Chondrocyte (in vitro differentiated cells): ENCODE measurements around the gene RNF213. TPM values are rescaled to one million over a fixed set of nuclear protein-coding genes. Genes with fewer than 3 reads are reported as not detected.
"Not testable (repeated sequence)": the region's sequence is repeated elsewhere in the genome, so short reads cannot be mapped to it uniquely, and the experiment has no call there.

Source experiments
- DNase-seq: peaks from one replicate; pipeline ENCODE4 v3.0.0; 2021; ENCODE audit warnings: mixed read lengths, low spot score
- H3K27ac Mint-ChIP-seq: one replicate; pipeline ENCODE4 v1.8.0; 2021; ENCODE audit warnings: mild to moderate bottlenecking, moderate library complexity, mixed read lengths; ENCODE audit not compliant: unreplicated experiment
- H3K27me3 Mint-ChIP-seq: 2 replicates; pipeline ENCODE4 v1.8.0; 2021; ENCODE audit warnings: low read depth, mixed read lengths
- H3K36me3 Mint-ChIP-seq: 2 replicates; pipeline ENCODE4 v1.8.0; 2021; ENCODE audit warnings: low read depth, mixed read lengths
- H3K4me1 Mint-ChIP-seq: 2 replicates; pipeline ENCODE4 v1.8.0; 2021; ENCODE audit warnings: low read depth, mild to moderate bottlenecking, mixed read lengths
- H3K4me3 Mint-ChIP-seq: one replicate; pipeline ENCODE4 v1.8.0; 2021; ENCODE audit warnings: mild to moderate bottlenecking, moderate library complexity, mixed read lengths; ENCODE audit not compliant: unreplicated experiment
- H3K9me3 Mint-ChIP-seq: 2 replicates; pipeline ENCODE4 v1.8.0; 2021; ENCODE audit warnings: low read depth, mixed read lengths
- total RNA-seq: library from RNA; stranded (reverse); gene quantifications from 3 replicates; pipeline ENCODE4 v1.2.1, GENCODE V29; 2021
- TF ChIP-seq, protein P1 (sequence below): fragments of 200-600 bp; sonication (generic); IDR thresholded peaks from 2 replicates; pipeline ENCODE4 v1.5.0; 2021; ENCODE audit warnings: antibody characterized with exemption, mild to moderate bottlenecking, moderate library complexity

RNF213 gene
- total RNA-seq, 1 donor from 2014 or later: 73.2 TPM

DNA sequence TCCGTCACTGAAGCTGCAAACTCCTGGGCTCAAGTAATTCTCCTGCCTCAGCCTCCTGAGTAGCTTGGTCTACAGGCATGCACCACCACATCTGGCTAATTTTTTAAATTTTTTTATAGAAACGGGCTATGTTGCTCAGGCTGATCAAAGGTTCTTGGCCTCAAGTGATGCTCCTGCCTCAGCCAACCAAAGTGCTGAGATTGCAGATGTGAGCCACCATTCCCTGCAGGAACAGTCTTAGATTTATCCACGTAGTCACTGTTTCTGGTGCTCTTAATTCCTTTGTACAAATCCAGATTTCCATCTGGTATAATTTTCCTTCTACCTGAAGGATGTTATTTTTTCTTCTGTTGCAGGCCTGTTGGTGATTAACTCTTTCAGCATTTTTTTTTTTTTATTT is 27.4 kb upstream of the RNF213 start:
- TF ChIP-seq, protein P1, sequence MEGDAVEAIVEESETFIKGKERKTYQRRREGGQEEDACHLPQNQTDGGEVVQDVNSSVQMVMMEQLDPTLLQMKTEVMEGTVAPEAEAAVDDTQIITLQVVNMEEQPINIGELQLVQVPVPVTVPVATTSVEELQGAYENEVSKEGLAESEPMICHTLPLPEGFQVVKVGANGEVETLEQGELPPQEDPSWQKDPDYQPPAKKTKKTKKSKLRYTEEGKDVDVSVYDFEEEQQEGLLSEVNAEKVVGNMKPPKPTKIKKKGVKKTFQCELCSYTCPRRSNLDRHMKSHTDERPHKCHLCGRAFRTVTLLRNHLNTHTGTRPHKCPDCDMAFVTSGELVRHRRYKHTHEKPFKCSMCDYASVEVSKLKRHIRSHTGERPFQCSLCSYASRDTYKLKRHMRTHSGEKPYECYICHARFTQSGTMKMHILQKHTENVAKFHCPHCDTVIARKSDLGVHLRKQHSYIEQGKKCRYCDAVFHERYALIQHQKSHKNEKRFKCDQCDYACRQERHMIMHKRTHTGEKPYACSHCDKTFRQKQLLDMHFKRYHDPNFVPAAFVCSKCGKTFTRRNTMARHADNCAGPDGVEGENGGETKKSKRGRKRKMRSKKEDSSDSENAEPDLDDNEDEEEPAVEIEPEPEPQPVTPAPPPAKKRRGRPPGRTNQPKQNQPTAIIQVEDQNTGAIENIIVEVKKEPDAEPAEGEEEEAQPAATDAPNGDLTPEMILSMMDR: no peak
- Mint-ChIP-seq H3K27ac (no peak overlapping the region), H3K9me3 (peaks cover 25% of the 10 kb centered on the region), H3K4me3 (no peak overlapping the region), H3K4me1 (no peaks in the 10 kb centered on the region), H3K27me3 (no peaks in the 10 kb centered on the region), H3K36me3 (peaks cover 30% of the 10 kb centered on the region)
- DNase-seq: no peak

DNA sequence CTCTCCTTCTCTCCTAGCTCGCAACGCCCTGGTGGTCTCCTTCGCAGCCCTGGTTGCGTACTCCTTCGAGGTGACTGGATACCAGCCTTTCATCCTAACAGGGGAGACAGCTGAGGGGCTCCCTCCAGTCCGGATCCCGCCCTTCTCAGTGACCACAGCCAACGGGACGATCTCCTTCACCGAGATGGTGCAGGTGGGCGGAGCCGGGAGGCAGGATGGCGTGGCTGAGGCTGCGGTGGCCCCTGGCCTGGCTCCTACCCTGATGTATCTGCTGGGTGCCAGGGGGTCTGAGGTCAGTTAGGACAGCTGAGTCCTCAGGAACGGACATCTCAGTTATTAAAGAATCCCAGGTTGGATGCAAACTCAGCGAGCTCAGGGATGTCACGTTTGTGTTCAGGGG is 23.7 kb upstream of the RNF213 start:
- peaks cover 19% of the 10 kb centered on the region for H3K9me3 Mint-ChIP-seq
- H3K27me3 Mint-ChIP-seq: no peaks in the 10 kb centered on the region
- H3K4me3 Mint-ChIP-seq: no peak overlapping the region
- peaks cover 36% of the 10 kb centered on the region for H3K36me3 Mint-ChIP-seq
- TF ChIP-seq, protein P1: no peak
- no peaks in the 10 kb centered on the region for H3K4me1 Mint-ChIP-seq
- no peak overlapping the region for H3K27ac Mint-ChIP-seq
- no peak for DNase-seq

DNA sequence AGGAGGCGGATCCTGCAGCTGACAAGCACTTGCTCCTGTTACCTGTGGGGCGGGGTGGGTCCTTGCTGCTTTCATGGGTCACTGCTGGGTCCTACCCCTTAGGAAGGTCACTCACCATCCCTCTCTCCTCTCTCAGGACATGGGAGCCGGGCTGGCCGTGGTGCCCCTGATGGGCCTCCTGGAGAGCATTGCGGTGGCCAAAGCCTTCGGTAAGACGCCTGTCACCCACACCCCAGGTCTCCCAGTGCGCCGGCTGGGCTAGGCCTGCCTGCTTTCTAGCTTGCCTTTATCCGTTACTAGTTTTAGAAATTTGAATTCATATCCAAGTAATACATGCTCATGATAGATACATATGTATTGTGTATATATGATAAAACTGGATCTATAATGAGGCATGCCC is 23.3 kb upstream of the RNF213 start:
- H3K27me3 Mint-ChIP-seq: no peaks in the 10 kb centered on the region
- H3K9me3 Mint-ChIP-seq: peaks cover 14% of the 10 kb centered on the region
- H3K27ac Mint-ChIP-seq: no peak overlapping the region
- H3K36me3 Mint-ChIP-seq: peaks cover 37% of the 10 kb centered on the region
- H3K4me3 Mint-ChIP-seq: no peak overlapping the region
- no peaks in the 10 kb centered on the region for H3K4me1 Mint-ChIP-seq
- TF ChIP-seq, protein P1: no peak
- no peak for DNase-seq

DNA sequence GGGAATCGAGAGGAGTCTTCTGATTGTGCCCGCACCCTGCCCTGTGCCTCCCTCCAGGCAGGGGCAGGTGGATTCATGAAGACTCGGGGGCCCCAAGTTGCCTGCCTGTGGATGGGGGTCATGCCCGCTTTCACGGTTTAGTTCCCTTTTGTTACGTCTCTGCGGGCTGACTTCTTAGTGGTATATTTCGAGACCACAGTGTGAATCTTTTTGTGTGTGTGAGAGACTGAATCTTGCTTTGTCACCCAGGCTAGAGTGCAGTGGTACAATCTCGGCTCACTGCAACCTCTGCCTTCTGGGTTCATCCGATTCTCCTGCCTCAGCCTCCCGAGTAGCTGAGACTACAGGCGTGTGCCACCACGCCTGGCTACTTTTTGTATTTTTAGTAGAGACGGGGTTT is 18.1 kb upstream of the RNF213 start:
- Mint-ChIP-seq H3K36me3 (peaks cover 23% of the 10 kb centered on the region), H3K27ac (no peak overlapping the region), H3K9me3 (no peaks in the 10 kb centered on the region), H3K4me1 (no peaks in the 10 kb centered on the region), H3K4me3 (no peak overlapping the region), H3K27me3 (no peaks in the 10 kb centered on the region)
- DNase-seq: no peak
- TF ChIP-seq, protein P1: no peak

DNA sequence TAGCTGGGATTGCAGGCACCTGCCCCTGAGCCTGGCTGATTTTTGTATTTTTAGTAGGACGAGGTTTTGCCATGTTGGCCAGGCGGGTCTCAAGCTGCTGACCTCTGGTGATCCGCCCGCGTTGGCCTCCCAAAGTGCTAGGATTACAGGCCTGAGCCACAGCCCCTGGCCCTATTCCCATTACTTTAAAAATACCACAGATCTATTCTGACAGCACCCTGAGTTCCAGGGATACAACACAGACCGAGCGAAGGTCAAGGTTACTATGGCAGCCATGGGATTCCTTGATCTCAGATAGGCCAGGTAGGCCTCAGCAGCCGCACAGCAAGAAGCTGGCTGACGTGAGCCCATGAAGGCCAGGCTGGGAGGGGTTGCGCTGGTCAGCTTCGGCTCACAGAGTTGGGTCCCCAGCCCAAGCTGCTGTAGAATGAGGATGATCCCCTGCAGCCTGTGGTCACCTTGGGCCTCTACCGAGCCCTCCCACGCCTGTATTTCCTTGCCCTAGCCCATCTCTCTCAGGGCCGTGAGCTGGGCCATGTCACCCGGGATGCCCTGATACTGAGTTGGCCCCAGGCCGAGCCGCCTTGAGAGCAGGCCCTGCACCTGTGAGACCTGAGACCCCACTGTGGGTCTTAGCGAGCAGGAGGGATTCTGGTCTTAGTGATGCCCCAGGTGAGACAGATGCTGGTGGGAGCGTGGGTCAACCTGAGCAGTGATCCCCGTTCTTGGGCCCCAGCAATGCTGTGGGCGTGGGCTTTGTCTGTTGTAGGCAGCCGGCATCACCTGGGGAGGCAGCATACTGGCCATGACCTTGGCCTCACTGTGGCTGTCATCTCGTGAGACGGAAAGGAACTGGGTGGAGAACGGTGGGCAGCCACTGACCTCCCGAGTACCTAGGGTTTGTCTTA is 16.9 kb upstream of the RNF213 start:
- Mint-ChIP-seq H3K4me3 (no peak overlapping the region), H3K4me1 (no peaks in the 10 kb centered on the region), H3K9me3 (no peaks in the 10 kb centered on the region), H3K27me3 (no peaks in the 10 kb centered on the region), H3K27ac (no peak overlapping the region), H3K36me3 (peaks cover 16% of the 10 kb centered on the region)
- DNase-seq: peak; percentile 63
- TF ChIP-seq, protein P1: no peak

DNA sequence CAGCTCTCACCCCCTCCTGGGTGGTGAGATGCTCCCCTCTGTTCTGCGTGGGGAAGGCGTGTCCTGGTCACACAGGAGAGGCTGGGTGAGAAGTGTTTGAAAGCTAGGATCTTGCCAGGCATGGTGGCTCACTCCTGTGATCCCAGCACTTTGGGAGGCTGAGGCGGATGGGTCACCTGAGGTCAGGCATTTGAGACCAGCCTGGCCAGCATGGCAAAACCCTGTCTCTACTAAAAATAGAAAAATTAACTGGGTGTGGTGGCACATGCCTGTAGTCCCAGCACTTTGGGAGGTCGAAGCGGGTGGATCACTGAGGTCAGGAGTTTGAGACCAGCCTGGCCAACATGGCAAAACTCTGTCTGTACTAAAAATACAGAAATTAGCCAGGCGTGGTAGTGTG is 16.2 kb upstream of the RNF213 start:
- H3K36me3 Mint-ChIP-seq: peaks cover 16% of the 10 kb centered on the region
- H3K9me3 Mint-ChIP-seq, H3K27me3 Mint-ChIP-seq, H3K4me3 Mint-ChIP-seq, H3K4me1 Mint-ChIP-seq, H3K27ac Mint-ChIP-seq: not testable (repeated sequence)
- DNase-seq: peak; percentile 36
